ENCODE measurements around the gene TNFSF13.

DNA sequence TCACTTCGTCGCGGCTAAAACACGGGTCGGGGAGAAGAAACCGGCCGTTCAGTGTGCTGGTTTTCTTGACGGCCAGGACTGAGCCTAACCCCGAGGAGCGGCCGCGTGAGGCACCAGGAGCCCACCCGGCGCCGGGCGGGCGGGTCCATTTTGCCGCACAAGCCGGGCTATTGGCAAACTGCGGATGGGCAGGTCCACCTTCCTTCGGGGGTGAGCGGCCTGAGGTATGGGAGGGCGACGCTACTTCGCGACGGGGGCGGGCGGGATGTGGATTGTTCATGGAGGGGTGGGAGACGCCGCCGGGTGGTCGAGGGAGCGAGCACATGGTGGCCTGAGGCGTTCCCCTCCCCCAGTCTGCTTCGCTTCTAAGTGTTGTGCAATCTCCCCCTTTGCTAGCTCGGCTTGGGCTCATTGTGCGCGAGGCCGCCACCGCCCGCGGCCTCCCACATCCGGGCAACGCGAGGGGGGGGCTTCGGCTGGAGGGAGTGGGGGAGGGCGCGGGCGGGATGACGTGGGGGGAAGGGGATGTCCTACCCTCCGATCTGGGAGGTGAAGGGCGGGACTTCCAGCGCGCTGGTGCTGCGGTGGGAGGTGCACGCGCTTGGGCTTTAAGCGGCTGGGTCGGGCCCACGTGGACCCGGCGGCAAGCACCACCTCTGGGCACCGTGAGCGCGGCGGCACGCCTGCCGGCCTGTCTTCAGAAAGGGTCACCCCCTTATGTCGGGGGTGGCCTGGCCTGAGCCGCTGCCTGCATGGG lies 15.0 kb downstream of the TNFSF13 start:
- TF ChIP-seq CBFB (CRISPR knock-in tag; IDR thresholded peaks at IDR 0.05; ENCODE audit: low read depth) (no peak), ZNF232 (CRISPR knock-in tag; IDR thresholded peaks at IDR 0.05) (no peak), TEAD4 (CRISPR knock-in tag; IDR thresholded peaks at IDR 0.05) (no peak), FOXP1 (CRISPR knock-in tag; IDR thresholded peaks at IDR 0.05; ENCODE audit: borderline replicate concordance) (no peak)
- TF ChIP-seq, protein P1, sequence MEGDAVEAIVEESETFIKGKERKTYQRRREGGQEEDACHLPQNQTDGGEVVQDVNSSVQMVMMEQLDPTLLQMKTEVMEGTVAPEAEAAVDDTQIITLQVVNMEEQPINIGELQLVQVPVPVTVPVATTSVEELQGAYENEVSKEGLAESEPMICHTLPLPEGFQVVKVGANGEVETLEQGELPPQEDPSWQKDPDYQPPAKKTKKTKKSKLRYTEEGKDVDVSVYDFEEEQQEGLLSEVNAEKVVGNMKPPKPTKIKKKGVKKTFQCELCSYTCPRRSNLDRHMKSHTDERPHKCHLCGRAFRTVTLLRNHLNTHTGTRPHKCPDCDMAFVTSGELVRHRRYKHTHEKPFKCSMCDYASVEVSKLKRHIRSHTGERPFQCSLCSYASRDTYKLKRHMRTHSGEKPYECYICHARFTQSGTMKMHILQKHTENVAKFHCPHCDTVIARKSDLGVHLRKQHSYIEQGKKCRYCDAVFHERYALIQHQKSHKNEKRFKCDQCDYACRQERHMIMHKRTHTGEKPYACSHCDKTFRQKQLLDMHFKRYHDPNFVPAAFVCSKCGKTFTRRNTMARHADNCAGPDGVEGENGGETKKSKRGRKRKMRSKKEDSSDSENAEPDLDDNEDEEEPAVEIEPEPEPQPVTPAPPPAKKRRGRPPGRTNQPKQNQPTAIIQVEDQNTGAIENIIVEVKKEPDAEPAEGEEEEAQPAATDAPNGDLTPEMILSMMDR (IDR thresholded peaks at IDR 0.05), result no peak
- TF ChIP-seq, protein P2, sequence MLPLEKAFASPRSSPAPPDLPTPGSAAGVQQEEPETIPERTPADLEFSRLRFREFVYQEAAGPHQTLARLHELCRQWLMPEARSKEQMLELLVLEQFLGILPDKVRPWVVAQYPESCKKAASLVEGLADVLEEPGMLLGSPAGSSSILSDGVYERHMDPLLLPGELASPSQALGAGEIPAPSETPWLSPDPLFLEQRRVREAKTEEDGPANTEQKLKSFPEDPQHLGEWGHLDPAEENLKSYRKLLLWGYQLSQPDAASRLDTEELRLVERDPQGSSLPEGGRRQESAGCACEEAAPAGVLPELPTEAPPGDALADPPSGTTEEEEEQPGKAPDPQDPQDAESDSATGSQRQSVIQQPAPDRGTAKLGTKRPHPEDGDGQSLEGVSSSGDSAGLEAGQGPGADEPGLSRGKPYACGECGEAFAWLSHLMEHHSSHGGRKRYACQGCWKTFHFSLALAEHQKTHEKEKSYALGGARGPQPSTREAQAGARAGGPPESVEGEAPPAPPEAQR (CRISPR knock-in tag; IDR thresholded peaks at IDR 0.05), result no peak
- TF ChIP-seq, protein P3, sequence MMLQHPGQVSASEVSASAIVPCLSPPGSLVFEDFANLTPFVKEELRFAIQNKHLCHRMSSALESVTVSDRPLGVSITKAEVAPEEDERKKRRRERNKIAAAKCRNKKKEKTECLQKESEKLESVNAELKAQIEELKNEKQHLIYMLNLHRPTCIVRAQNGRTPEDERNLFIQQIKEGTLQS (CRISPR knock-in tag; conservative IDR thresholded peaks at IDR 0.05), result peak; percentile 16; the same call in 1 of the 2 replicates
- TF ChIP-seq, protein P4, sequence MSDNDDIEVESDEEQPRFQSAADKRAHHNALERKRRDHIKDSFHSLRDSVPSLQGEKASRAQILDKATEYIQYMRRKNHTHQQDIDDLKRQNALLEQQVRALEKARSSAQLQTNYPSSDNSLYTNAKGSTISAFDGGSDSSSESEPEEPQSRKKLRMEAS (CRISPR knock-in tag; IDR thresholded peaks at IDR 0.05), result peak; percentile 67; the same call in 1 of the 2 replicates
- TF ChIP-seq, protein P5, sequence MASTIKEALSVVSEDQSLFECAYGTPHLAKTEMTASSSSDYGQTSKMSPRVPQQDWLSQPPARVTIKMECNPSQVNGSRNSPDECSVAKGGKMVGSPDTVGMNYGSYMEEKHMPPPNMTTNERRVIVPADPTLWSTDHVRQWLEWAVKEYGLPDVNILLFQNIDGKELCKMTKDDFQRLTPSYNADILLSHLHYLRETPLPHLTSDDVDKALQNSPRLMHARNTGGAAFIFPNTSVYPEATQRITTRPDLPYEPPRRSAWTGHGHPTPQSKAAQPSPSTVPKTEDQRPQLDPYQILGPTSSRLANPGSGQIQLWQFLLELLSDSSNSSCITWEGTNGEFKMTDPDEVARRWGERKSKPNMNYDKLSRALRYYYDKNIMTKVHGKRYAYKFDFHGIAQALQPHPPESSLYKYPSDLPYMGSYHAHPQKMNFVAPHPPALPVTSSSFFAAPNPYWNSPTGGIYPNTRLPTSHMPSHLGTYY (CRISPR knock-in tag; IDR thresholded peaks at IDR 0.05), result no peak
- TF ChIP-seq, protein P6, sequence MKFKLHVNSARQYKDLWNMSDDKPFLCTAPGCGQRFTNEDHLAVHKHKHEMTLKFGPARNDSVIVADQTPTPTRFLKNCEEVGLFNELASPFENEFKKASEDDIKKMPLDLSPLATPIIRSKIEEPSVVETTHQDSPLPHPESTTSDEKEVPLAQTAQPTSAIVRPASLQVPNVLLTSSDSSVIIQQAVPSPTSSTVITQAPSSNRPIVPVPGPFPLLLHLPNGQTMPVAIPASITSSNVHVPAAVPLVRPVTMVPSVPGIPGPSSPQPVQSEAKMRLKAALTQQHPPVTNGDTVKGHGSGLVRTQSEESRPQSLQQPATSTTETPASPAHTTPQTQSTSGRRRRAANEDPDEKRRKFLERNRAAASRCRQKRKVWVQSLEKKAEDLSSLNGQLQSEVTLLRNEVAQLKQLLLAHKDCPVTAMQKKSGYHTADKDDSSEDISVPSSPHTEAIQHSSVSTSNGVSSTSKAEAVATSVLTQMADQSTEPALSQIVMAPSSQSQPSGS (CRISPR knock-in tag; IDR thresholded peaks at IDR 0.05; ENCODE audit: borderline replicate concordance, low read depth), result no peak
